H1 (cell line): ENCODE measurements around the gene BMP2. TPM values are rescaled to one million over a fixed set of nuclear protein-coding genes. Genes with fewer than 3 reads are reported as not detected.

Source experiments
- CTCF ChIA-PET: fragments of 300-600 bp; sonication (Branson Sonifier 250); formaldehyde crosslinking; loops from one replicate; lab custom pipeline; 2021; ENCODE audit not compliant: partially characterized antibody; lab: Charles Lee
- POLR2A ChIA-PET: fragments of 300-600 bp; sonication (Branson Sonifier 250); formaldehyde crosslinking; loops from one replicate; lab custom pipeline; 2021; ENCODE audit warnings: inconsistent platforms; ENCODE audit not compliant: partially characterized antibody; lab: Charles Lee
- DNase-seq, 2 experiments: peaks; one replicate each; pipeline versions ENCODE4 v3.0.0 to v3.0.0-alpha.2; 2010 to 2022; ENCODE audit warnings: low spot score in 2 of 2, low read depth in 1 of 2, mixed read lengths in 1 of 2
- FAIRE-seq: peaks from 2 replicates; lab custom pipeline; 2011; peaks lifted over from hg19 to GRCh38; lab: Jason Lieb, UNC
- H2AFZ ChIP-seq: 2 replicates; pipeline ENCODE4 v1.8.1; 2012; ENCODE audit warnings: low read length, inconsistent platforms
- H2AK5ac ChIP-seq: 2 replicates; pipeline ENCODE4 v1.6.1; 2013; ENCODE audit warnings: low read depth, low read length
- H2BK120ac ChIP-seq: replicated peaks from 2 replicates; pipeline ENCODE3; 2013; ENCODE audit warnings: low read depth, low read length, inconsistent platforms
- H2BK12ac ChIP-seq: 2 replicates; pipeline ENCODE4 v1.6.1; 2013; ENCODE audit warnings: low read depth, low read length
- H2BK15ac ChIP-seq: 2 replicates; pipeline ENCODE4 v1.6.1; 2013; ENCODE audit warnings: low read length
- H2BK20ac ChIP-seq: 2 replicates; pipeline ENCODE4 v1.6.1; 2013; ENCODE audit warnings: low read length
- H2BK5ac ChIP-seq: 2 replicates; pipeline ENCODE4 v1.6.1; 2013; ENCODE audit warnings: low read depth, low read length
- H3K14ac ChIP-seq: 2 replicates; pipeline ENCODE4 v1.6.1; 2013; ENCODE audit warnings: inconsistent platforms; ENCODE audit not compliant: insufficient read length
- H3K18ac ChIP-seq: 2 replicates; pipeline ENCODE4 v1.6.1; 2013; ENCODE audit warnings: low read length; ENCODE audit errors: extremely low read depth
- H3K23ac ChIP-seq: 2 replicates; pipeline ENCODE4 v1.6.1; 2013; ENCODE audit warnings: inconsistent platforms; ENCODE audit not compliant: insufficient read length
- H3K23me2 ChIP-seq: 2 replicates; pipeline ENCODE4 v1.6.1; 2013; ENCODE audit warnings: low read depth, low read length
- H3K27ac ChIP-seq: 2 replicates; pipeline ENCODE4 v1.6.1; 2011; ENCODE audit warnings: low read depth, low read length, inconsistent platforms
- H3K27me3 ChIP-seq, 4 experiments: replicated peaks in 1 of 4; 1 replicate in 1 of 4; 2 replicates in 3 of 4; pipeline versions ENCODE4 v1.6.1 to v1.8.1; 2011 to 2013; ENCODE audit warnings: low read length in 3 of 4, mild to moderate bottlenecking in 3 of 4, inconsistent platforms in 2 of 4, mixed read lengths in 2 of 4, moderate library complexity in 1 of 4; ENCODE audit not compliant: control insufficient read depth in 3 of 4, insufficient read depth in 3 of 4; ENCODE audit errors: extremely low read depth in 1 of 4
- H3K36me3 ChIP-seq, 4 experiments: 2 replicates each; pipeline versions ENCODE4 v1.6.1 to v1.8.1; 2011 to 2013; ENCODE audit warnings: mild to moderate bottlenecking in 4 of 4, low read length in 3 of 4, moderate library complexity in 2 of 4, control low read depth in 1 of 4, inconsistent platforms in 1 of 4; ENCODE audit not compliant: insufficient read depth in 4 of 4, control insufficient read depth in 2 of 4
- H3K4ac ChIP-seq: replicated peaks from 2 replicates; pipeline ENCODE3; 2013; ENCODE audit warnings: low read length, low read depth, mixed read lengths, inconsistent platforms; ENCODE audit not compliant: insufficient read length
- H3K4me1 ChIP-seq, 4 experiments: replicated peaks in 1 of 4; 1 replicate in 1 of 4; 2 replicates in 3 of 4; pipeline versions ENCODE4 v1.6.1 to v1.8.1; 2011 to 2013; ENCODE audit warnings: low read length in 3 of 4, inconsistent platforms in 2 of 4, mixed read lengths in 1 of 4; ENCODE audit not compliant: insufficient read depth in 4 of 4, control insufficient read depth in 3 of 4
- H3K4me2 ChIP-seq, 2 experiments: 2 replicates each; pipeline versions ENCODE4 v1.6.1 to v1.8.1; 2011 to 2013; ENCODE audit warnings: low read depth in 2 of 2, low read length in 2 of 2, control low read depth in 1 of 2, inconsistent platforms in 1 of 2, mild to moderate bottlenecking in 1 of 2; ENCODE audit not compliant: insufficient read depth in 1 of 2
- H3K4me3 ChIP-seq, 4 experiments: fragments of 200-600, 300-600 bp in 1 of 4; sonication (generic), shearing (Covaris generic), sonication (Bioruptor Twin) in 1 of 4; 2 replicates each; pipeline versions ENCODE4 v1.5.1 to v1.8.1; 2011 to 2016; ENCODE audit warnings: low read length in 4 of 4, low read depth in 3 of 4, control low read depth in 2 of 4, inconsistent platforms in 2 of 4, mild to moderate bottlenecking in 2 of 4, mixed read lengths in 1 of 4, moderate library complexity in 1 of 4; ENCODE audit not compliant: insufficient read depth in 2 of 4; ENCODE audit errors: extremely low read depth in 1 of 4
- H3K56ac ChIP-seq: replicated peaks from 2 replicates; pipeline ENCODE3; 2013; ENCODE audit warnings: low read depth, mild to moderate bottlenecking, mixed read lengths, low read length, inconsistent platforms; ENCODE audit not compliant: insufficient read length
- H3K79me1 ChIP-seq: 2 replicates; pipeline ENCODE4 v1.6.1; 2013; ENCODE audit warnings: low read depth, low read length, control low read depth
- H3K79me2 ChIP-seq, 2 experiments: 2 replicates each; pipeline versions ENCODE4 v1.6.1 to v1.8.1; 2012 to 2013; ENCODE audit warnings: low read length in 2 of 2, mild to moderate bottlenecking in 2 of 2, inconsistent platforms in 1 of 2; ENCODE audit not compliant: insufficient read depth in 2 of 2, control insufficient read depth in 1 of 2
- H3K9ac ChIP-seq, 4 experiments: replicated peaks in 1 of 4; 1 replicate in 1 of 4; 2 replicates in 3 of 4; pipeline versions ENCODE4 v1.6.1 to v1.8.1; 2011 to 2013; ENCODE audit warnings: low read depth in 3 of 4, low read length in 3 of 4, control low read depth in 2 of 4, mild to moderate bottlenecking in 2 of 4, moderate library complexity in 2 of 4, inconsistent platforms in 1 of 4; ENCODE audit errors: extremely low read depth in 1 of 4
- H3K9me3 ChIP-seq, 2 experiments: 2 replicates each; pipeline versions ENCODE4 v1.6.1 to v1.8.1; 2012 to 2013; ENCODE audit warnings: mild to moderate bottlenecking in 2 of 2, moderate library complexity in 2 of 2, control low read depth in 1 of 2, inconsistent platforms in 1 of 2, low read depth in 1 of 2, low read length in 1 of 2, mixed read lengths in 1 of 2; ENCODE audit not compliant: insufficient read depth in 2 of 2
- H4K20me1 ChIP-seq, 2 experiments: replicated peaks in 1 of 2; 2 replicates each; pipeline versions ENCODE3 to v1.8.1; 2011 to 2013; ENCODE audit warnings: inconsistent platforms in 2 of 2, low read length in 2 of 2, mild to moderate bottlenecking in 1 of 2; ENCODE audit not compliant: insufficient read depth in 2 of 2, control insufficient read depth in 1 of 2
- H4K5ac ChIP-seq: 2 replicates; pipeline ENCODE4 v1.6.1; 2013; ENCODE audit warnings: low read length, low read depth, mixed read lengths, inconsistent platforms; ENCODE audit not compliant: insufficient read length
- H4K8ac ChIP-seq: 2 replicates; pipeline ENCODE4 v1.8.0; 2013; ENCODE audit warnings: mild to moderate bottlenecking, moderate library complexity, low read length, inconsistent platforms; ENCODE audit not compliant: insufficient read depth; ENCODE audit errors: extremely low read depth
- H4K91ac ChIP-seq: replicated peaks from 2 replicates; pipeline ENCODE3; 2013; ENCODE audit warnings: low read length, mixed read lengths, inconsistent platforms; ENCODE audit not compliant: insufficient read length
- EGR1 ChIP-seq: IDR thresholded peaks from 2 replicates; pipeline ENCODE4 v1.6.1; 2011; ENCODE audit warnings: low read depth, low read length, borderline replicate concordance
- MAX ChIP-seq: IDR thresholded peaks from 2 replicates; pipeline ENCODE4 v1.6.1; 2012; ENCODE audit warnings: inconsistent platforms
- TEAD4 ChIP-seq: IDR thresholded peaks from 2 replicates; pipeline ENCODE4 v1.6.1; 2012; ENCODE audit warnings: low read depth, low read length, inconsistent platforms, mixed read lengths
- WGBS, 2 experiments: shearing (Covaris generic) in 1 of 2; methylation state at CpG; one replicate each; pipeline versions ENCODE4 v1.1.6 to v1.1.7; 2013 to 2015; ENCODE audit warnings: low lambda C conversion rate in 2 of 2, mixed read lengths in 2 of 2, inconsistent platforms in 1 of 2, low coverage in 1 of 2, missing lambda C conversion rate in 1 of 2; ENCODE audit not compliant: insufficient replicate concordance in 2 of 2, insufficient coverage in 1 of 2, insufficient read length in 1 of 2; ENCODE audit errors: extremely low coverage in 1 of 2, missing lambda C conversion rate in 1 of 2; 5-methylcytosine and 5-hydroxymethylcytosine counted together
- polyA plus RNA-seq, 7 experiments: library from polyadenylated mRNA; depleted of rRNA in 3 of 7; stranded (reverse) in 5 of 7; unstranded in 2 of 7; fragments of >200 nt in 5 of 7; fragments of 200-250 nt in 2 of 7; gene quantifications; 1 replicate in 5 of 7; 2 replicates in 1 of 7; 4 replicates in 1 of 7; pipeline versions ENCODE4 v1.2.1 to v1.2.3, GENCODE V29; 2011 to 2013; ENCODE audit warnings: missing spikeins in 2 of 7, mixed read lengths in 2 of 7
- total RNA-seq: library from RNA; stranded (reverse); fragmentation: NEBNext Ultra II Directional; extraction: Animal tissue kit (Norgen Biotek cat#: 25700); gene quantifications from 2 replicates; pipeline ENCODE4 v1.2.1, GENCODE V29; 2021

The BMP2 gene
- total and polyA plus RNA-seq, 2 of the 8 experiments (the other 6 are each of a cell fraction or from before 2014, with no cell fraction given): 1.8 to 3.6 TPM

GRCh38 chr20:6818033-6818808 lies 50.7 kb downstream of the BMP2 start:
- FAIRE-seq: no peak
- H2BK5ac ChIP-seq: no peak overlapping the region
- ChIA-PET POLR2A (no interaction called here), CTCF (interaction anchor here (1.4 to 2.8 kb wide), 3 partner anchors 10 to 53 kb away, joined by 4 to 15 read pairs (median 8); no protein-coding TSS in a partner anchor)
- no peak overlapping the region for H4K8ac ChIP-seq
- peak in 1 of 2 experiments; percentile 21 for DNase-seq
- no peak overlapping the region for H2AK5ac ChIP-seq
- no peak overlapping the region for H2BK20ac ChIP-seq
- peak; percentile 77; the same call in 1 of the 2 replicates for TF ChIP-seq TEAD4
- peak; percentile 45 for TF ChIP-seq MAX
- no peak for TF ChIP-seq EGR1
- TF ChIP-seq, all 59 proteins: peak for 2
- no peaks in the 10 kb centered on the region for H3K79me2 ChIP-seq
- H3K18ac ChIP-seq: no peak overlapping the region
- no peak overlapping the region for H2AFZ ChIP-seq
- H3K36me3 ChIP-seq: no peaks in the 10 kb centered on the region
- WGBS, 2 experiments: 69% methylated on average over 7 of the region's 7 CpGs; no CpG with 5 or more reads in 1 of the 2 experiments
- no peaks in the 10 kb centered on the region for H4K20me1 ChIP-seq
- H4K91ac ChIP-seq: no peak overlapping the region
- H3K9me3 ChIP-seq: no peaks in the 10 kb centered on the region
- H3K9ac ChIP-seq: no peak overlapping the region
- no peak overlapping the region for H3K56ac ChIP-seq
- H3K4me3 ChIP-seq: no peak overlapping the region
- H3K14ac ChIP-seq: no peak overlapping the region
- H3K23me2 ChIP-seq: no peaks in the 10 kb centered on the region; the same call in 1 of the 2 replicates
- no peak overlapping the region for H2BK120ac ChIP-seq
- no peak overlapping the region for H3K4me2 ChIP-seq
- no peaks in the 10 kb centered on the region for H3K27me3 ChIP-seq
- no peak overlapping the region for H3K23ac ChIP-seq
- H3K79me1 ChIP-seq: no peaks in the 10 kb centered on the region
- no peak overlapping the region for H2BK12ac ChIP-seq
- no peak overlapping the region for H3K27ac ChIP-seq
- no peak overlapping the region for H4K5ac ChIP-seq
- H2BK15ac ChIP-seq: no peak overlapping the region
- H3K4ac ChIP-seq: no peak overlapping the region
- H3K4me1 ChIP-seq: peaks cover 5 to 8% (median 7%) of the 10 kb centered on the region in 4 experiments; a peak in 4 of 7 replicates
